ENCODE data around the gene SOX5.

DNA sequence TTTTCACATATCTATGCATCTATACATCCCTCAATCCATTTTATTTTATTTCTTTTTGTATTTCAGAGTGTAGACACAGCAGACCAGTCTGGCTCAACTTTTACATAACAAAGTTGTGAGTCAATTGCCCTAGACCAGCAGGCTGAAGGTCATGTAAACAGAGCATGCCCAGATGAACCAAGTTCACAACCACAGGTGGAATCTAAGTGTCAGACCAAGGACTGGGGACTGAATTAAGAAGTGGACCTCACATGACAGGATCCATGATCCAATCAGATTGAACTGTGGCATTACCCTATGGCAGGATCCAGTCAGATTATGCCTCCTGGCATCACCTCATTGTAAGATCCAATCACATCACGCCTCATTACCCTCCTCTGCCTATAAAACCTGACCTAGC is 455.8 kb downstream of the SOX5 start:
- TF ChIP-seq, protein P1, sequence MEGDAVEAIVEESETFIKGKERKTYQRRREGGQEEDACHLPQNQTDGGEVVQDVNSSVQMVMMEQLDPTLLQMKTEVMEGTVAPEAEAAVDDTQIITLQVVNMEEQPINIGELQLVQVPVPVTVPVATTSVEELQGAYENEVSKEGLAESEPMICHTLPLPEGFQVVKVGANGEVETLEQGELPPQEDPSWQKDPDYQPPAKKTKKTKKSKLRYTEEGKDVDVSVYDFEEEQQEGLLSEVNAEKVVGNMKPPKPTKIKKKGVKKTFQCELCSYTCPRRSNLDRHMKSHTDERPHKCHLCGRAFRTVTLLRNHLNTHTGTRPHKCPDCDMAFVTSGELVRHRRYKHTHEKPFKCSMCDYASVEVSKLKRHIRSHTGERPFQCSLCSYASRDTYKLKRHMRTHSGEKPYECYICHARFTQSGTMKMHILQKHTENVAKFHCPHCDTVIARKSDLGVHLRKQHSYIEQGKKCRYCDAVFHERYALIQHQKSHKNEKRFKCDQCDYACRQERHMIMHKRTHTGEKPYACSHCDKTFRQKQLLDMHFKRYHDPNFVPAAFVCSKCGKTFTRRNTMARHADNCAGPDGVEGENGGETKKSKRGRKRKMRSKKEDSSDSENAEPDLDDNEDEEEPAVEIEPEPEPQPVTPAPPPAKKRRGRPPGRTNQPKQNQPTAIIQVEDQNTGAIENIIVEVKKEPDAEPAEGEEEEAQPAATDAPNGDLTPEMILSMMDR (IDR thresholded peaks at IDR 0.05), result no peak
- no peak for TF ChIP-seq EZH2 (IDR thresholded peaks at IDR 0.05; ENCODE audit: borderline replicate concordance, insufficient read depth, low read depth, low read length, poor library complexity, severe bottlenecking)

Data from B cell (primary cell).